Ascending aorta (tissue), 2 donors: Measurements from ENCODE around the gene ITGAL. TPM values are rescaled to one million over a fixed set of nuclear protein-coding genes. Genes with fewer than 3 reads are reported as not detected.

ENCODE experiments used
- DNase-seq, 2 donors: peaks; one replicate each; pipeline ENCODE4 v3.0.0-alpha.2; 2019; ENCODE audit warnings: low spot score in 2 of 2
- H3K27ac ChIP-seq, 2 donors: fragments of 200-600 bp; sonication (generic); one replicate each; pipeline ENCODE4 v1.5.1; 2016 to 2017; ENCODE audit warnings: mild to moderate bottlenecking in 1 of 2
- H3K27me3 ChIP-seq: fragments of 200-600 bp; sonication (generic); one replicate; pipeline ENCODE4 v1.5.1; 2017
- H3K36me3 ChIP-seq, 2 donors: fragments of 200-600 bp; sonication (generic); one replicate each; pipeline ENCODE4 v1.5.1; 2016
- H3K4me1 ChIP-seq, 2 donors: fragments of 200-600 bp; sonication (generic); one replicate each; pipeline ENCODE4 v1.5.1; 2016 to 2017; ENCODE audit warnings: mild to moderate bottlenecking in 1 of 2
- H3K4me3 ChIP-seq, 2 donors: fragments of 200-600 bp; sonication (generic); one replicate each; pipeline ENCODE4 v1.5.1; 2016 to 2017; ENCODE audit warnings: mild to moderate bottlenecking in 1 of 2
- H3K9me3 ChIP-seq, 2 donors: fragments of 200-600 bp; sonication (generic); one replicate each; pipeline ENCODE4 v1.5.1; 2016
- intact Hi-C: fragments of 100-400 bp; cut with DNase I; formaldehyde crosslinking; loops from one replicate; pipeline ENCODE4 v1.15.1; 2023
- total RNA-seq: library from RNA; depleted of rRNA; stranded (reverse); fragments of >200 nt; gene quantifications from one replicate; pipeline ENCODE4 v1.1.0, GENCODE V29; 2016
- TF ChIP-seq, protein P1 (sequence below), 3 experiments: fragments of 200-600 bp in 2 of 3; fragments of 450-650 bp in 1 of 3; sonication (generic) in 2 of 3; IDR thresholded peaks; one replicate each; pipeline ENCODE4 v1.5.1; 2016 to 2019; ENCODE audit warnings: antibody characterized with exemption in 3 of 3, mild to moderate bottlenecking in 1 of 3, moderate library complexity in 1 of 3

ITGAL gene
- total RNA-seq, 1 donor from 2014 or later = 0.11 TPM

DNA sequence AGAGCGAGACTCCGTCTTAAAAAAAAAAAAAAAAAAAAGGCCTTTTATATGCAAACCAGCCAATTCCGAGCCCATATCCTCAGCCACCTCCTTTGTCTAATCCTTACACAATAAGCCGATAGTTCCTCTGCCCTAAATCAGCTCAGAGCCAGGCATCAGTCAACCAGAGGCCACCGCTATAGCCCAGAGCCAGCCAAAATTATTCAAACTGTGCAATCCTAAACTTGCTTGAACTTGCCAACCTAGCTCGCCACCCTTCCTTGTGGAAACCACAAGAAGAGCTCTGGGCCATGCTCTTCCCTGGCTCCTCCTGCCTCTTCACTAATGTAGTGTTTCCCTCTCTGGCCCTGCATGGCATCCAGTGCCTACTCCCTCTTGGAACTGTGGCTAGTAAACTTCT is 17.7 kb downstream of the ITGAL start:
- no peaks in the 10 kb centered on the region for H3K36me3 ChIP-seq
- H3K9me3 ChIP-seq = no peaks in the 10 kb centered on the region
- H3K4me3 ChIP-seq = no peak overlapping the region
- TF ChIP-seq, protein P1, sequence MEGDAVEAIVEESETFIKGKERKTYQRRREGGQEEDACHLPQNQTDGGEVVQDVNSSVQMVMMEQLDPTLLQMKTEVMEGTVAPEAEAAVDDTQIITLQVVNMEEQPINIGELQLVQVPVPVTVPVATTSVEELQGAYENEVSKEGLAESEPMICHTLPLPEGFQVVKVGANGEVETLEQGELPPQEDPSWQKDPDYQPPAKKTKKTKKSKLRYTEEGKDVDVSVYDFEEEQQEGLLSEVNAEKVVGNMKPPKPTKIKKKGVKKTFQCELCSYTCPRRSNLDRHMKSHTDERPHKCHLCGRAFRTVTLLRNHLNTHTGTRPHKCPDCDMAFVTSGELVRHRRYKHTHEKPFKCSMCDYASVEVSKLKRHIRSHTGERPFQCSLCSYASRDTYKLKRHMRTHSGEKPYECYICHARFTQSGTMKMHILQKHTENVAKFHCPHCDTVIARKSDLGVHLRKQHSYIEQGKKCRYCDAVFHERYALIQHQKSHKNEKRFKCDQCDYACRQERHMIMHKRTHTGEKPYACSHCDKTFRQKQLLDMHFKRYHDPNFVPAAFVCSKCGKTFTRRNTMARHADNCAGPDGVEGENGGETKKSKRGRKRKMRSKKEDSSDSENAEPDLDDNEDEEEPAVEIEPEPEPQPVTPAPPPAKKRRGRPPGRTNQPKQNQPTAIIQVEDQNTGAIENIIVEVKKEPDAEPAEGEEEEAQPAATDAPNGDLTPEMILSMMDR (IDR thresholded peaks at IDR 0.05) = no peak
- no peak overlapping the region for H3K27ac ChIP-seq
- H3K27me3 ChIP-seq = no peaks in the 10 kb centered on the region
- H3K4me1 ChIP-seq = no peaks in the 10 kb centered on the region
- DNase-seq = no peak
- intact Hi-C loops = no loop called here

DNA sequence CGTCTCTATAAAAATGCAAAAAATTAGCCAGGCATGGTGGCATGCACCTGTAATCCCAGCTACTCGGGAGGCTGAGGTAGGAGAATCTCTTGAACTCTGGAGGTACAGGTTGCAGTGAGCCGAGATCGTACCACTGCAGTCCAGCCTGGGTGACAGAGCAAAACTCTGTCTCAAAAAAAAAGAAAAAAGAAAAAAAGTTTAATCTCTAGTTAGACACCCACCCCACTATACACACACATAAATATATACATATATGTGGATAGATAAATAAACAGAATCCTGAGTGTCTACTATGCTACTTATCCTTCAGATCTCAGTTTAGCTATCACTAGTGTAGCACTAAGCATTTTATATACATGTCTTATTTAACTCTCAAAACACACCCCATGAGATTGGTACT is 18.7 kb downstream of the ITGAL start:
- Histone ChIP-seq H3K4me1 (no peaks in the 10 kb centered on the region), H3K36me3 (no peaks in the 10 kb centered on the region), H3K27ac (no peak overlapping the region), H3K27me3 (no peaks in the 10 kb centered on the region), H3K4me3 (no peak overlapping the region), H3K9me3 (no peaks in the 10 kb centered on the region)
- no peak for DNase-seq
- intact Hi-C loops = no loop called here
- TF ChIP-seq, protein P1 (IDR thresholded peaks at IDR 0.05) = no peak

DNA sequence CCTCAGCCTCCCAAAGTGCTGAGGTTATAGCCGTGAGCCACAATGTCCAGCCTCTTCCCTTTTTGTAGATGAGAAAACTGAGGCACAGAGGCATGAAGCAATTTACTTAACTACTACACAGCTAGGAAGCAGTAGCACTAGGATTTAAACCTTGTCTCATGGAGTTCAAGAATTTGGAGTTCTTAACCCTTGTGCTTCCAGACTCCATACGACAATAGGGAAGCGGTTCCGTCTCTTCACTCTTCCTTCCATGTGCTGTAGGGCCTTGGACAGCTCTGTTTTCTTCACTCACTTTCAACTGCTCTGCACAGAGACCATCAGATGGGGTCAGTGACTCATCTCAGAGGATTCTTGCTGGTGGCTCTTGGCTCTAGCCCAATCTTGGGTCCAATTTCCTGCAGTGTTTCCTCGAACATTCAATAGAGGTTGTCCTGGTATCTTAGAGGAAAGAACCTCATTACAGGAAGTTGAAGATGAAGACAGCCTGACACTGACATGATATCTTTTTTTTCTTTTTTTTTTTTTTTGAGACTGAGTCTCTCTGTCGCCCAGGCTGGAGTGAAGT is 19.3 kb downstream of the ITGAL start:
- intact Hi-C loops = no loop called here
- no peak for DNase-seq
- no peaks in the 10 kb centered on the region for H3K36me3 ChIP-seq

DNA sequence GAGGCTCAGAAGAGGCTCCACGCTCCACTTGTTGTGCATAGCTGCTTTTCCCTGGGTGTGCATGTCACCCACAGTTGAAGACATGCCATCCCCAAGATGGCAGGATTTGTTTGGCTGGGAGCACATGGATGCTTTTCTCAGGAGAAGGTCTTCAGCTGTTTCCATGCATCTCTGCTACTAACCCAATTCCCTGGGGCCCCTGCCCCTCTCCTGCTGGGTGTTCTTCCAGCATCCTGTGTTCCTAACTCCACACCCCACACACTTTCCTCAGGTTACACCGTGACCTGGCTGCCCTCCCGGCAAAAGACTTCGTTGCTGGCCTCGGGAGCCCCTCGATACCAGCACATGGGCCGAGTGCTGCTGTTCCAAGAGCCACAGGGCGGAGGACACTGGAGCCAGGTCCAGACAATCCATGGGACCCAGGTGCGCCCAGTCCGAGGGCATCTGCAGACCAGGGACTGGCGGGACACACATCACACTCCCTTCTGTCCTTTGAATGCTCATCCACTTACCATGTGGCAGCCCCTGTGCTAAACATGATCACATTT is 21.5 kb downstream of the ITGAL start:
- TF ChIP-seq, protein P1 (IDR thresholded peaks at IDR 0.05) = no peak
- intact Hi-C loops = no loop called here
- H3K36me3 ChIP-seq = no peaks in the 10 kb centered on the region
- no peak overlapping the region for H3K27ac ChIP-seq
- no peaks in the 10 kb centered on the region for H3K27me3 ChIP-seq
- no peaks in the 10 kb centered on the region for H3K9me3 ChIP-seq
- no peak overlapping the region for H3K4me3 ChIP-seq
- no peaks in the 10 kb centered on the region for H3K4me1 ChIP-seq
- no peak for DNase-seq

More for the DNA sequence above, 19.3 kb downstream of the ITGAL start:
- Histone ChIP-seq H3K4me3 (no peak overlapping the region), H3K4me1 (no peaks in the 10 kb centered on the region), H3K9me3 (no peaks in the 10 kb centered on the region), H3K27me3 (no peaks in the 10 kb centered on the region), H3K27ac (no peak overlapping the region)
- TF ChIP-seq, protein P1 (IDR thresholded peaks at IDR 0.05) = no peak

DNA sequence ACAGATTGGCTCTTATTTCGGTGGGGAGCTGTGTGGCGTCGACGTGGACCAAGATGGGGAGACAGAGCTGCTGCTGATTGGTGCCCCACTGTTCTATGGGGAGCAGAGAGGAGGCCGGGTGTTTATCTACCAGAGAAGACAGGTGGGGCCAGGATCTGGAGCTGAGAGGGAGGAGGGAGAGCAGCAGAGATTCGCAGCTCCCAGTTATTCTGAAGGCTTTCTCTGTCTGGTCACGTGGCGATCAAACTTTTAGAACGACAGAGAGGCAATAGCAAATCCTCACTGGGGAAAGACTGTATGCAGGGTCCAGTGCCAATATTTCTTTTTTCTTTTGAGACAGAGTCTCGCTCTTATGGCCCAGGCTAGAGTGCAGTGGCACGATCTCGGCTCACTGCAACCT is 22.2 kb downstream of the ITGAL start:
- no peaks in the 10 kb centered on the region for H3K4me1 ChIP-seq
- DNase-seq = no peak
- intact Hi-C loops = no loop called here
- H3K4me3 ChIP-seq = no peak overlapping the region
- no peaks in the 10 kb centered on the region for H3K27me3 ChIP-seq
- TF ChIP-seq, protein P1 (IDR thresholded peaks at IDR 0.05) = no peak
- H3K9me3 ChIP-seq = no peaks in the 10 kb centered on the region
- no peaks in the 10 kb centered on the region for H3K36me3 ChIP-seq
- no peak overlapping the region for H3K27ac ChIP-seq

DNA sequence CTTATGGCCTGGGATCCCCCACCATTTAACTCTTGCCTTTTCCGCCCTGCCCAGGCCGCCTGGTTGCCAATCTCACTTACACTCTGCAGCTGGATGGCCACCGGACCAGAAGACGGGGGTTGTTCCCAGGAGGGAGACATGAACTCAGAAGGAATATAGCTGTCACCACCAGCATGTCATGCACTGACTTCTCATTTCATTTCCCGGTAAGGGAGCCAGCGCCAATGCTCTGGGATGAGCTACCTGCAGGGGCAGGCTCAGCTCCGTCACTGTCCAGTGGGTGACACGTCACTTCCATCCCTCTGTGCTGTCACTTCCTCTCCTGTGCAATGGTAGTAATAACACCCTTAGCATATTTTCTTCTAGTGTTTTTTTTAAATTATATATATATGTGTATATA is 26.7 kb downstream of the ITGAL start:
- Histone ChIP-seq H3K27me3 (no peaks in the 10 kb centered on the region), H3K4me3 (no peak overlapping the region), H3K9me3 (no peaks in the 10 kb centered on the region), H3K27ac (no peak overlapping the region), H3K36me3 (no peaks in the 10 kb centered on the region), H3K4me1 (no peaks in the 10 kb centered on the region)
- TF ChIP-seq, protein P1 (IDR thresholded peaks at IDR 0.05) = no peak
- no peak for DNase-seq
- intact Hi-C loops = no loop called here
